ENCODE data around the gene CAMK2D.

The CAMK2D gene

DNA sequence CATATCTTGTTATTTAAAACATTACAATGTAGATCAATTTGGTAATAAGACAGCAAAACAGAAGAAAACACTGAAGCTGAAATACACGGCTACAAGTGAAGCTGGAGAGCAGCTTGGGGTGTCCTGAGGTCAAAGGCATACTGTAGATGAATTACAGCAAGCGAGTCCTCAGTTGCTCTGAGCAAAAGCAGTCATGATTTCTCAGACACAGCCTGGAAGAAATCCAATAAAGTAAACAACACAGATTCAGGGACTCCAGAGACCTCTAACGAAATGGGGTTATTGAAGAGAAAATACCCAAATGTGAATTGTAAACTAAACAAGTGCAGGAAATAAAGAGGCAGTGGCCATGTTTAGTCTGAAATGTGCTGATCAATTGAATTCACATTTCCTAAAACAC lies 324.4 kb downstream of the CAMK2D start:
- DNase-seq (ENCODE audit: low read depth): no peak

DNA sequence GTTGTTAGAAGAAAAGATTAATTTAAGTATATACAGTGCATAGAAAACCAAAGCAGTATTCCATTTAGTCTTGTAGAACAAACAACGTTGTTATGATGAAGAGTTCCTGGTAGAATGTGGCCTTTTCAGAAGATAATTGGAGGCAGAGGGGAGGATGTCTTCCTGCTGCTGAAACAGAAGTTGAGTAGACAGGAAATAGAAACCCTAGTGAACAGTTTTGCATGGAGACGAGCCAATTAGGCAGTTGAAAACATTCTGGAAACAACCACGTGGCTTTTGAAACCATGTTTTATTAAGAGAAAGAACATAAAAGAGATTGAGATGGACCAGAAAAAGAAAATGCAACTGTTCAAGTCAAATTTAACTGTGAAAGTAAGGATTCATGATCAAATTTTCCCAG lies 325.2 kb downstream of the CAMK2D start:
- DNase-seq (ENCODE audit: low read depth): peak; percentile 61

DNA sequence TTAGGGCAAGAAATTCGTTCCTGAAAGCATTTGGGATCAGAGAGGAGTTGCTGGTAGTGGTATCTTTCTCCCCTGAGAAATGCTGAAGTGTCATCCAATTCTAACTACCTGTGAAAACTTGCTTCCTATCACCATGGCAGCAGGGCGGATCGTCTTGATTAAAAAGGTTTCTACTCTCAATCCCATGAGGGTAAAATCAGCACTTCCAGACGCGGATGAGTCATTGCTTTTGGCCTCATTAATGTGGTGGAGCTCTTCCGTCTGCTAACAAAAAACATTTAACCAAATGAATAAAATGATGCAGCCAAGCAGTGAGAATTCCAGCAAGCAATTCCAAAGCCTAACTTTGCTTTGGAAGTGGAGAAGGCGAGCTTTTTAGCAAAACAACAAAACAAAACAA lies 325.6 kb downstream of the CAMK2D start:
- peak; percentile 81 for DNase-seq (ENCODE audit: low read depth)

DNA sequence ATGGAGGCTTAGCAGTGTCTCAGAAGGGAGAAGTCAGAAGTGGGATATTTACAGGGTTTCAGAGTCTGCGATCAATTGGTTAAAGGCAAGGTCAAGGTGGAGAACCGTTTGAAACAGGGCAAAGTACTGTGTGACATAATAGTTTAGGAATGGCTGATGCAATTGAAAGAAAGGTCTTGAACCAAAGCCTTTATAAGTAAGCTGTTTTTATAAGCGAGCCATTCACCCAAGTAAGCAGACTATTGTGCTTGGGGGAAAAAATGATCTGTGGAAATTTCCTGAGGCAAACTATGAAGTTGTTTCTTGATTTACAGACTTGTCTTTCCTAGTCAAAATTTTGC lies 327.3 kb downstream of the CAMK2D start:
- DNase-seq (ENCODE audit: low read depth): peak; percentile 54

GRCh38 chr4:113433536-113434246 lies 327.8 kb downstream of the CAMK2D start:
- peak; percentile 27 for DNase-seq (ENCODE audit: low read depth)

DNA sequence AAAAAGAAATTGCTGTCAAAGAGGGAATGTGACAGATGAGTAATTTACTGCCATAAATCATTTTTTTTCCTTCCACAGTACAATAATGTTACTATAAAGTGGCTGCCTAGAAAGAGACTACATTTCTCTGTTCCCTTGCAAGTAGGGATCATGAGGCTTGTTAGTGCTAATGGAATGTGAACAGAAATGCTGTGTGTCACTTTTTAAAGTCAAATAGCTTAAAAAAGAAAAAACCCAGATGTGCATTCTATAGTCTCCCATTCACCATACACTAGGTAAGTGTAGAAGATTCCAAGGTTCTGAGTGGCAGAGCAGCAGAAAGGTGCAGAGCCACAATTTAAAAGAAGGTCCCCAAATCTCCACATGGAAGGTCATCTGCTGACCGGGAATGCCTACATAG lies 328.4 kb downstream of the CAMK2D start:
- DNase-seq (ENCODE audit: low read depth): no peak

- DNase-seq (ENCODE audit: low read depth): peak; percentile 72
Observed at GRCh38 chr4:113423631-113424030, 337.9 kb downstream of the CAMK2D start.

DNA sequence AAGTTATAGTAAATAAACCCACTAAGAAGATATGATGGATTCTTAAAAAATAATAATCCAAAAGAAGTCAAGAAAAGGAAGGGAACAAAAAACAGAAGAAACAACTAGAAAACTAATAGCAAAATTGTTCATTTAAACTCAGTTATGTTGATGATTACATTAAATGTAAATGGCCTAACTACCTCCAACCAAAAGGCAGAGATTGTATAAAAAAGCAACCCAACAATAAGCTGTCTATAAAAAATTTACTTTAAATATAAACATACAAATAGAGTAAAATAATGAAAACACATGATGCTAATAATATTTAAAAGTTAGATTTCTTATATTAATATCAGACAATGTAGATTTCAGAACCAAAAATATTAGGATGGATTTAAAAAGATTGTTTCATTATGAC lies 340.6 kb downstream of the CAMK2D start:
- DNase-seq (ENCODE audit: low read depth): no peak

DNA sequence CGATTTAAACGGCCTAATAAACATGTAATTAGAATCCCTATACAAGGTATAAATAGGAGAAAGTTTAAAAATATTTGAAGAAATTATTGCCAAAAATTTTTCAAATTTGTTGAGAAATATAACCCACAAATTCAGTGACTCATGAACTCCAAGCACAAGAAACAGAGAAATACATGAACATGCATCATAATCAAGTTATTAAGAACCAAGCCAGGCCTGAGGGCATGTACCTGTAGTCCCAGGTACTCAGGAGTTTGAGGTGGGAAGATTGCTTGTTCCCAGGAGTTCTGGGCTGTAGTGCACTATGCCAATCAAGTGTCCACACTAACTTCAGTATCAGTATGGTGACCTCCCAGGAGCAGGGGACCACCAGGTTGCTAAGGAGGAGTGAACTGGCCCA lies 341.9 kb downstream of the CAMK2D start:
- no peak for DNase-seq (ENCODE audit: low read depth)

DNA sequence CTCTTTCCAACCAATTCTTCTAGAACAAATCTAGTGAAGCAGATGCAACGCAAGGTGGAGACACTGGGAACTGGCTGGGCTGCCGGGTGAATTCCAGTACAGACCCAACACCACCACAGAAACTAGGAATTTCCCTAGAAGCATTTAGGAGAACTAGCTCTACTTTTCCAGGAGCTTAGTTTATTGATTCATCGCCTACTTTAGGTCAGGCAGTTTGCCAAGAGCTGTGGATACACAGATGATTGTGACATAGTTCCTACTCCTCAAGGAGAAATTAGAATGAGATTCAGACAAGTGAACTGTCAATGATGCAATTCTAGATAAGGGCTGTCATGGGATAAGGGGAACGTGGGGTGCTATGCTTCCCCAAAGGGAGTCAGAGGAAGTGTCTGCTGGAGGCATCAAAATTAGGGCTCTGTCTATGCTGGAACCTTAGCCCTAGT lies 350.0 kb downstream of the CAMK2D start:
- peak; percentile 81 for DNase-seq (ENCODE audit: low read depth)

DNA sequence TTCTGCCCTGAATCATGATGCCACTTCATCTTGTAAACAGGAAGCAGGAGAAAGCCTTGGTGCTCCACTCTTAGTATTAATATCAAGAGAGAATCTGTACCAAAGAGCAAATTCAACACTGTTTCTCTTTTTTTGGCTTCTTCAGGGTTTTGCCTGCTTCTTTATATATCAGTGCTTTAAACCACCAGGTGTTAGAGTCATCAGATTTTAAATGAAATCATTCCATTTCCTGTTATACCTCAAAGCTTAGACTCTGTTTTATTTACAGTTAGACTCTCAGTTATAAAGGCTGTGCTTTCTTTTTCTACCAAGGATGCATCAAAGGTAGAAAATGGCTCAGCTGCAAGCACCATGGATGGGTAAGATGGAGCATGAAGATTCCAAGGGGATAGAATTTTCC lies 350.9 kb downstream of the CAMK2D start:
- DNase-seq (ENCODE audit: low read depth): no peak

DNA sequence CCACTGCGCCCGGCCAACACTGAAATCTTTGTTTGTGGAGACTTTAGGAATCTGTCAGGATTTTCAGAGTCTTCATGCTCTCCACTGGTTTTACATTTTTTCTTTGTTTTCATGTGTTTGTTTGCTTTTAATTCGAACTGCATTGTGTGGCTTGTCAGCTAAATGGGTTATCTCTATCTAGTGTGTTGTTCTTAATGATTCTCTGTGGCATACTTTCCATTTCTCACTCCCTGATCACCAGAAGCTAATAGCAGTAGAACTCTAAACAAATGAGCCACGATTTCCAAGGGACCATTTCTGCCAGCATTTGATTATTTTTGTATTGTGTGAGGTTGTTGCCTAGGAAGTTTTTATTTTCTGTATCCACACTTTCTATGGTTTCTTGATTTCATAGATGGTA lies 352.4 kb downstream of the CAMK2D start:
- no peak for DNase-seq (ENCODE audit: low read depth)

DNA sequence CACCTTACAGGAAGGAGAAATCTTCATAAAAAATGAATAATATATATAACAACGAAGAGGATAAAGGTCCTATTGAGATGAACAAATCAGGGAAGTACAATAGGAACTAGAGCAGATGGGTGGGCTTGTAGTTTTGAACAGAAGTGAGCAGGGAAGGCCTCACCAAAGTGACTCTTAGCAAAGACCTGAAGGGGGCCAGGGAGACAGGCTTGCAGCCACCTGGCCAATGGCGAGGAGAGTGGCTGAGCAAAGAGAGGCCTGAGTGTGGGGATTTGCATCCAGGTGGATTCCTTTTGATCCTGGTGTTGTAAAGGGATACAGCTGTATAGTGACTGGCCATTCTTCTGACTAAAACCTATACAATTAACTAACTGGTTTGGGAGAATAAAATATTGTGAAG lies 354.1 kb downstream of the CAMK2D start:
- DNase-seq (ENCODE audit: low read depth): no peak

GRCh38 chr4:113406723-113407016 lies 354.9 kb downstream of the CAMK2D start:
- DNase-seq (ENCODE audit: low read depth): no peak

DNA sequence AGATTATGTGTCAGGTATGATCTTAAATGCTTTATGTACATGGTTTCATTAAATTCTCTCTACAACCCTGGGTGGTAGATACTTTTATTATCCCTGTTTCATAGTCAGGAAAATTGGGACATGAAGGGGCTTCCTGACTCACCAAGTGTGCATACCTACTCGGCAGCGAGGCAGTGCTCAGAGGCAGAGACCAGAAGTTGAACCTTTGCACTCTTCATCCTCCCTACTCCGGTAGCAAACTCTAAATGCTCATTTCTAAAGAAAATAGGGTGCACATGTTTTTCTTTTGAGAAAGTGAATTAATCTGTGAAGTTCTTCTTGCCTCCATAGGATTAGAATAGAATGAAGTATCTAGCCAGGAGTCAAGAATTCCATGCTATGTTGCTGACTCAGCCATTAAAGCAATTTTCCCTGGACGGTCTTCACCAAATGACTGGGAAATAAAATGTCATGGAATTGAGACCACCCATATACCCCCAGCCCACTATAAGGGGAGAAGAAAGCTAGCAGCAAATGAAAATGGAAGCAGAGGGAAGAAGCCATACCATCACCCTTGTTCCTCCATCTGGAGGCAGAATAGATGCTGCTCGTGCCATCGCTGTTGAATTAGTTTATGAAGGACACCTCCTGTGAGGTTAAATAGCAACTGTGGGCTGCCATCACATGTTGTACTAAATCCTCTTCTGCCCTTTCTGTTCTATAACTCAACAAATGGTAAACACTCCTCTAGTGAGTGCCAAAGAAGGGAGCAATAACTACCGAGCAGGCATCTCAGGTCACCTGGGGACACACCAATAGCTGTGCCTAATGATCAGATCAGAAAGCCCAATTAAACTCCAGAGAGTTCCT lies 355.4 kb downstream of the CAMK2D start:
- no peak for DNase-seq (ENCODE audit: low read depth)

DNA sequence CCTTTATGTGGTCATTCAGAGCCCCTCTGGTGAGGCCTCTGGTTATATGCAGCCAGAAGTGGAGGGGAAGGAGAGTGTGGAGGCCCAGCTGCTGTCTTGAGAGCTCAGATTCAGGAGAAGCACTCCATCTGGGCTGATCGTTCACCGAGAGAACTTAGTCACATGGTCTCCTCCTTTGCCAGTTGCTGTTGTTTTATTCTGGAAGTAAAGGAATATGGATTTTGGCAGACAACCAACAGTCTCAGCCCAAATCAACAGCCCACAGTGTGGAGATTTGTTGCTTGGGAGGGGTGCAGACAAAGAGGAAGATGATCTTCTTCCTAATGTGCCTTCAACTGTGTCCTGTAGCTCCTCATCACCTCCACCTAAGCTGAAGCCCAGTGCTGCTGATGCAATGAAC lies 356.7 kb downstream of the CAMK2D start:
- DNase-seq (ENCODE audit: low read depth): no peak

GRCh38 chr4:113404167-113404571 lies 357.4 kb downstream of the CAMK2D start:
- DNase-seq (ENCODE audit: low read depth): no peak

All from ELR (cell line).